Pancreas (tissue), 10 donors: ENCODE measurements around the gene MGST1. TPM values are rescaled to one million over a fixed set of nuclear protein-coding genes. Genes with fewer than 3 reads are reported as not detected.
A peak's percentile ranks its signal among the peaks of the same experiment; 100 is the strongest.

Experiments used
- ATAC-seq, 4 donors: fragments of 200-7000 bp; cut with Tn5 transposase; one replicate each; pipeline versions ENCODE4 v1.8.0 to v1.9.1; 2020; ENCODE audit warnings: mild to moderate bottlenecking in 4 of 4, moderate library complexity in 4 of 4
- DNase-seq, 6 donors: peaks; one replicate each; pipeline ENCODE4 v3.0.0-alpha.2; 2020
- FAIRE-seq: peaks from 2 replicates; lab custom pipeline; 2012; peaks lifted over from hg19 to GRCh38; lab: Jason Lieb, UNC
- H3K27ac ChIP-seq, 4 donors: fragments of 200-600 bp; sonication (generic); 1 replicate in 3 of 4; 2 replicates in 1 of 4; pipeline versions ENCODE4 v1.5.0 to v1.8.0; 2020
- H3K27me3 ChIP-seq, 4 donors: fragments of 200-600 bp; one replicate each; pipeline ENCODE4 v1.8.0; 2021
- H3K36me3 ChIP-seq, 3 donors: fragments of 200-600 bp; sonication (generic) in 1 of 3; one replicate each; pipeline versions ENCODE4 v1.5.0 to v1.8.0; 2020 to 2021
- H3K4me1 ChIP-seq, 3 donors: fragments of 200-600 bp; one replicate each; pipeline ENCODE4 v1.8.0; 2021
- H3K4me3 ChIP-seq, 4 donors: fragments of 200-600 bp; sonication (generic) in 2 of 4; one replicate each; pipeline versions ENCODE4 v1.5.0 to v1.8.0; 2020 to 2021
- H3K9me3 ChIP-seq, 4 donors: fragments of 200-600 bp; one replicate each; pipeline ENCODE4 v1.8.0; 2021
- CTCF ChIP-seq, 4 donors: fragments of 200-600 bp; sonication (generic) in 3 of 4; IDR thresholded peaks; one replicate each; pipeline versions ENCODE4 v1.5.0 to v1.8.0; 2021; ENCODE audit warnings: antibody characterized with exemption in 4 of 4
- WGBS, 2 donors: extraction: QIAGEN DNeasy Blood & Tissue Kit; methylation state at CpG; one replicate each; pipeline ENCODE4 v1.1.7; 2013; 5-methylcytosine and 5-hydroxymethylcytosine counted together
- intact Hi-C, 3 donors: fragments of 100-400 bp; cut with DNase I; formaldehyde crosslinking; loops; one replicate each; pipeline versions ENCODE4 v1.11.1 to v1.14.2; 2022
- polyA plus RNA-seq, 2 donors: library from polyadenylated mRNA; stranded (reverse); fragments of 200-250 nt; gene quantifications; one replicate each; pipeline ENCODE4 v1.2.3, GENCODE V29; 2013
- total RNA-seq, 6 donors: library from RNA; stranded (reverse); fragmentation: NEBNext Ultra II Directional in 4 of 6; extraction: Animal tissue kit (Norgen Biotek cat#: 25700) in 4 of 6; gene quantifications; one replicate each; pipeline versions ENCODE4 v1.2.1 to v1.2.4, GENCODE V29; 2021 to 2023
- donor health status: healthy with polysubstance abuse.
- donor health status: DM: no; HTN: no; CAD: no; lungs with moderate emphysema.
- donor health status: DM: no; HTN: no; CAD: no.
- donor health status: control.
- donor health status: control.
- donor health status: Bipolar disorder and iron deficiency.
- donor health status: DM: yes; HTN: yes; CAD: no.
- donor health status: DM: no; HTN: no; CAD: no.
- donor health status: DM: no; HTN: no; CAD: no.
- donor health status: DM: yes; HTN: yes; CAD: no.

MGST1 gene
- total RNA-seq (10 to 100 TPM; 39.8 to 69.4 (median 54.7) TPM), polyA plus RNA-seq (10 to 100 TPM; 26.8 to 37.7 TPM)

- Histone ChIP-seq H3K27me3 (no peaks in the 10 kb centered on the region), H3K36me3 (no peaks in the 10 kb centered on the region), H3K4me3 (peak within 1 kb of the TSS; percentile 5 to 53 (median 32)), H3K9me3 (peaks cover 0 to 3% (median 0%) of the 10 kb centered on the region in 4 donors), H3K27ac (peak within 1 kb of the TSS; percentile 53 to 76 (median 65)), H3K4me1 (peaks cover 0 to 5% (median 0%) of the 10 kb centered on the region in 3 donors)
- FAIRE-seq, result no peak
- peak; percentile 87 to 91 (median 88) for ATAC-seq
- DNase-seq, result peak; percentile 70 to 88 (median 76)
- 2 to 3% methylated on average over 29 to 31 of the region's 31 CpGs for WGBS, 2 donors
- TF ChIP-seq CTCF (IDR thresholded peaks at IDR 0.05), result no peak
- intact Hi-C loops, result no loop called here
These were observed at the start of gene MGST1 for GRCh38 chr12:16347391-16348298. Gene MGST1 (plus strand): TSS chr12:16347645. CDS start chr12:16354253, 6,608 bp downstream.

GRCh38 chr12:16299403-16299802 lies 48.0 kb upstream of the MGST1 start:
- WGBS, 2 donors, result 46 to 65% methylated on average over 2 of the region's 2 CpGs
- H3K4me3 ChIP-seq, result no peak overlapping the region
- H3K27ac ChIP-seq, result no peak overlapping the region
- no peaks in the 10 kb centered on the region for H3K36me3 ChIP-seq
- intact Hi-C loops, result no loop called here
- no peak for ATAC-seq
- no peak for FAIRE-seq
- no peak for DNase-seq
- no peaks in the 10 kb centered on the region for H3K4me1 ChIP-seq
- H3K9me3 ChIP-seq, result no peaks in the 10 kb centered on the region
- H3K27me3 ChIP-seq, result no peaks in the 10 kb centered on the region
- TF ChIP-seq CTCF (IDR thresholded peaks at IDR 0.05), result no peak

- H3K27ac ChIP-seq, result no peak overlapping the region
- no peaks in the 10 kb centered on the region for H3K36me3 ChIP-seq
- ATAC-seq (peak in 1 of 4 donors; percentile 41), DNase-seq (no peak), FAIRE-seq (no peak)
- no peaks in the 10 kb centered on the region for H3K9me3 ChIP-seq
- no peaks in the 10 kb centered on the region for H3K27me3 ChIP-seq
- H3K4me3 ChIP-seq, result no peak overlapping the region
- intact Hi-C loops, result no loop called here
- no peaks in the 10 kb centered on the region for H3K4me1 ChIP-seq
- no peak for TF ChIP-seq CTCF (IDR thresholded peaks at IDR 0.05)
- 37 to 40% methylated on average over 1 of the region's 1 CpG for WGBS, 2 donors
These were observed 47.3 kb upstream of the MGST1 start for GRCh38 chr12:16300122-16300521.

GRCh38 chr12:16300736-16301135 lies 46.7 kb upstream of the MGST1 start:
- Histone ChIP-seq H3K4me1 (no peaks in the 10 kb centered on the region), H3K4me3 (no peak overlapping the region), H3K27me3 (no peaks in the 10 kb centered on the region), H3K27ac (no peak overlapping the region), H3K9me3 (no peaks in the 10 kb centered on the region), H3K36me3 (no peaks in the 10 kb centered on the region)
- no peak for TF ChIP-seq CTCF (IDR thresholded peaks at IDR 0.05)
- FAIRE-seq (no peak), ATAC-seq (peak in 1 of 4 donors; percentile 51), DNase-seq (no peak)
- 89 to 95% methylated on average over 7 of the region's 7 CpGs for WGBS, 2 donors
- intact Hi-C loops, result no loop called here

GRCh38 chr12:16303939-16304338 lies 43.5 kb upstream of the MGST1 start:
- Histone ChIP-seq H3K27ac (no peak overlapping the region), H3K36me3 (no peaks in the 10 kb centered on the region), H3K9me3 (no peaks in the 10 kb centered on the region), H3K27me3 (no peaks in the 10 kb centered on the region), H3K4me1 (no peaks in the 10 kb centered on the region), H3K4me3 (no peak overlapping the region)
- ATAC-seq (peak in 2 of 4 donors; percentile 46 to 63), DNase-seq (no peak), FAIRE-seq (no peak)
- TF ChIP-seq CTCF (IDR thresholded peaks at IDR 0.05), result no peak
- WGBS, 2 donors, result 22 to 25% methylated on average over 2 of the region's 2 CpGs
- intact Hi-C loops, result no loop called here
